ENCODE measurements around the gene TAS2R40.
A peak's percentile ranks its signal among the peaks of the same experiment; 100 is the strongest.
"Not testable (repeated sequence)": the region's sequence is repeated elsewhere in the genome, so short reads cannot be mapped to it uniquely, and the experiment has no call there.

Gene TAS2R40

DNA sequence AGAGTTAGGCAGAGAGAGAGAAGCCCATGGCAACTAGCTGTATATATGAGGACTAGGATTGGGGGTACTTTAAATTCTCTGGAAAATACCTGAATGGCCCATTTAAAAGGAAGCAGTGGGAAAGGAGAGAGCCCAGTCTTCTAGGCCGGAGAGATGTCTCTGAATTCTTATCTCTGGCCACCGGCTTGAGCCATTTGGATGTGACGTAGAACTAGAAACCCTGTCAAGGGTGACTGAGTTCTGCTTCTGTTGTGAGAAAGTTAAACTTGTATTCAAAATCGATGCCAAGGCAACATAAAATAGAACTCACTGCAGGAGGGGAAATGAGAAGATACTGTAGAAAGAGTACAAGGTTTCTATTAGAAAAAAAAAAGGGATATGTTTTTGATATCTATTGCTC is 35.1 kb downstream of the TAS2R40 start:
- DNase-seq (ENCODE audit: low read depth), result peak; percentile 22
- H3K4me3 ChIP-seq (ENCODE audit: low read depth, low read length), result no peak overlapping the region
- TF ChIP-seq, protein P1, sequence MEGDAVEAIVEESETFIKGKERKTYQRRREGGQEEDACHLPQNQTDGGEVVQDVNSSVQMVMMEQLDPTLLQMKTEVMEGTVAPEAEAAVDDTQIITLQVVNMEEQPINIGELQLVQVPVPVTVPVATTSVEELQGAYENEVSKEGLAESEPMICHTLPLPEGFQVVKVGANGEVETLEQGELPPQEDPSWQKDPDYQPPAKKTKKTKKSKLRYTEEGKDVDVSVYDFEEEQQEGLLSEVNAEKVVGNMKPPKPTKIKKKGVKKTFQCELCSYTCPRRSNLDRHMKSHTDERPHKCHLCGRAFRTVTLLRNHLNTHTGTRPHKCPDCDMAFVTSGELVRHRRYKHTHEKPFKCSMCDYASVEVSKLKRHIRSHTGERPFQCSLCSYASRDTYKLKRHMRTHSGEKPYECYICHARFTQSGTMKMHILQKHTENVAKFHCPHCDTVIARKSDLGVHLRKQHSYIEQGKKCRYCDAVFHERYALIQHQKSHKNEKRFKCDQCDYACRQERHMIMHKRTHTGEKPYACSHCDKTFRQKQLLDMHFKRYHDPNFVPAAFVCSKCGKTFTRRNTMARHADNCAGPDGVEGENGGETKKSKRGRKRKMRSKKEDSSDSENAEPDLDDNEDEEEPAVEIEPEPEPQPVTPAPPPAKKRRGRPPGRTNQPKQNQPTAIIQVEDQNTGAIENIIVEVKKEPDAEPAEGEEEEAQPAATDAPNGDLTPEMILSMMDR (IDR thresholded peaks at IDR 0.05; ENCODE audit: low read depth, low read length, missing control alignments), result no peak

DNA sequence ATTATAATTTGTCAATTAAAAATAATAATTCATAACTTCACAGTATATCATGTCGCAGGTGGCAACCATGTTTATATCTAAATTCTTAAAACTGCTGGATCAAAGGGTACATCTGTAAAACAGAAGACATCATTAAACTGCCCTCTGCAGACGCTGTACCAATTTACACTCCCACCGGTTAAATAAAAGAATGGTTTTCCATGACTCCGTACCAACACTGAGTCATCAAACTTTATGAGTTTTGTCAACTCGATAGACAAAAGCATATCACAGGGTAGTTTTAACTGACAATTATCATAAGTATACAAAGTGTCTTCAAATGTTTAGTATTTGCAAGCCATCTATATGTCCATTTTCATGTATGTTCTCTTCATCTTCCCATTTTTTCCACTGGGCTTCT is 35.7 kb downstream of the TAS2R40 start:
- DNase-seq (ENCODE audit: low read depth), result no peak
- H3K4me3 ChIP-seq (ENCODE audit: low read depth, low read length), result no peak overlapping the region
- TF ChIP-seq, protein P1 (IDR thresholded peaks at IDR 0.05; ENCODE audit: low read depth, low read length, missing control alignments), result no peak

DNA sequence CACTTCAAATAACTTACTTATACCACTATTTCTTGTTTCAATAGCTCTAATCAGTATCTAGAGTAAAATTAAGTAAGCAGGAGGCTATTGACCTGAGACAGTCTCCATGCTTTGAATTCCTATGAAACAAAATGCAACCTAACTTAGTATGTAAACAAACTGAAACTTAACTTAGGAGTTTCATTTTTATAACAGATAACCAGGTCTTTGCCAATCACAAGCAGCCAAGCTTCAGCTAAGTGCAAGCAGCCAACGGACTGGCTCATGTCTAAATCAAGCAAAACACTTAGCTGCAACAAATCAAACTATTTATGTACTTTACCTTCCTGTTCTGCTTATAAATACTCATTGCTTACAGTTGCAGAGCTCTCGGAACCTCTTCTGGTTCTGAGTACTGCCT is 37.0 kb downstream of the TAS2R40 start:
- TF ChIP-seq, protein P1 (IDR thresholded peaks at IDR 0.05; ENCODE audit: low read depth, low read length, missing control alignments), result no peak
- H3K4me3 ChIP-seq (ENCODE audit: low read depth, low read length), result no peak overlapping the region
- peak; percentile 56 for DNase-seq (ENCODE audit: low read depth)

DNA sequence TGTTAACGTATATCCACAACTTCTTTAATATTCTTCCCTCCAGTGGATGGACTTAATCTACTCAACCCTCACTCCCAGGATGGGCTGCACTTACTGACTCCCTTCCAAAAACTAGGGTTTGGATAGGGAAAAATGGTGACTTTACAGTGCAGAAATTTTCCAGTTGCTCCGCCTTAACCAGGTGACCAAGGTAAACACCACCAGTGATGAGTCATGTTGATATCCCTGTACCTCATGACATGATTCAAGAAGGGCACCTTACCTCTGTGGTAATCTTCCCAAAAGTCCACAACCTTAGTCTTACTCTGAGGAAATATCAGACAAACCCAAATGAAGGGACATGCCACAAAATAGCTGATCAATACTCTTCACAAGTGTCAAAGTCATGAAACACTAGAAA is 37.9 kb downstream of the TAS2R40 start:
- no peak for DNase-seq (ENCODE audit: low read depth)
- no peak overlapping the region for H3K4me3 ChIP-seq (ENCODE audit: low read depth, low read length)
- TF ChIP-seq, protein P1 (IDR thresholded peaks at IDR 0.05; ENCODE audit: low read depth, low read length, missing control alignments), result no peak

DNA sequence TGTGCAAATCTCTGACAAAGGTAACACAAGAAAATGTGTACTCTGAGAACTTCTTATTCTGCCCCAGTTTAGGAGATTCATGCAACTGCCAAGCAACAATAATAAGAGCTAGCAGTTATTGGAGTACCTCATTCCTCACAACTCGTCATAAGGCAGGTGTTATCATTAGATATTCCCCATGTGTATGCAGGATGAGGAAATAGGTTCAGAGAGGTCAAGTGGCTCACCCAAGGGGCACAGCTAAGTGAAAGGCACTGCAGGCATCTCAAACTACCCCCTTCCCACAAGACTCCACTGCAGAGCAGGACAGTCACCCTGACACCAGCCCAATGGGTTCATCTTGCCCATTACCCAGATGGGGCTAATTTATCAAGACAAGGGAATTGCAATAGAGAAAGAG is 40.1 kb downstream of the TAS2R40 start:
- TF ChIP-seq, protein P1 (IDR thresholded peaks at IDR 0.05; ENCODE audit: low read depth, low read length, missing control alignments), result no peak
- no peak overlapping the region for H3K4me3 ChIP-seq (ENCODE audit: low read depth, low read length)
- DNase-seq (ENCODE audit: low read depth), result no peak

DNA sequence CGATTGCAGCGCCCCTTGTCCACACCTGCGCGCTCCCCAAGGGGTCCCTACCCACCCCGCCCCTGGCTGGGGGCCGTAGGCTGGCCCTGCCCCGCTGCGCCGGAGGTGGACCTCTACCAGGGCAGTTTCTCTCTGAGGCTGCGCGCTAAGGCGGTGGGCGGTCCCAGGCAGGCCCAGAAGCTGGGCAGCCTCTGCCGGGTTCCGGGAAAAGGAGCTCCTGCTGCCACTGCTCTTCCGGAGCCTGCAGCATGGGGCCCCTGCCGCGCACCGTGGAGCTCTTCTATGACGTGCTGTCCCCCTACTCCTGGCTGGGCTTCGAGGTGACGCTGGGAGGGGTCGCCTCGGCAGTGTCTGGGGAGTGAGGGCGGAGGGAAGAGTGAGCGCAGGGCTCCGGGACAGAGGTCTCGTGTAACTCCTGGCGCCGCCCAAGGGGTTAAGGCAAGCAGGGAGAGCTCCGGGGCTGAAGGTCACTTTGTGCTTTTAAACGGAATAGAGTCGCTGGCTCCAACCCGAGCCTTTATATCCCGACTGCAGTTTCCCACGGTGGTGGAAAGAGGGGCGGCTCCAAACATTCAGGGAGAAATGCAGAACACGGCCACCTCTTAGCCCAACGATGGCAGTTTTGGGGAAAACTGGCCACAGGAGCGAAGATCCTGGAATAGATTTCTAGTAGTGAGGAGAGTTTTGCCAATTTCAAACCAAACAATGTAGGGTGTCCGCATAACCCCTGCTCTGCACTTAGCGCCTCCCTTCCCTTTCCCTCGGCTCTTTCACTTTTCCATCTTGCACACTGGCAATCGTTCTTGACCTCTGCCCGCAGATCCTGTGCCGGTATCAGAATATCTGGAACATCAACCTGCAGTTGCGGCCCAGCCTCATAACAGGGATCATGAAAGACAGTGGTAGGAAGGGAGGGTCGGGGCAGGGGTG is 41.7 kb downstream of the TAS2R40 start, which contains the start of gene GSTK1:
GSTK1 (plus strand) TSS at position 176 of the 930 bp plus-strand sequence; CDS start at position 249, 73 bp downstream.
- peak; percentile 22 for DNase-seq (ENCODE audit: low read depth)
- TF ChIP-seq, protein P1 (IDR thresholded peaks at IDR 0.05; ENCODE audit: low read depth, low read length, missing control alignments), result no peak
- peak within 1 kb of the TSS; percentile 76 for H3K4me3 ChIP-seq (ENCODE audit: low read depth, low read length)

DNA sequence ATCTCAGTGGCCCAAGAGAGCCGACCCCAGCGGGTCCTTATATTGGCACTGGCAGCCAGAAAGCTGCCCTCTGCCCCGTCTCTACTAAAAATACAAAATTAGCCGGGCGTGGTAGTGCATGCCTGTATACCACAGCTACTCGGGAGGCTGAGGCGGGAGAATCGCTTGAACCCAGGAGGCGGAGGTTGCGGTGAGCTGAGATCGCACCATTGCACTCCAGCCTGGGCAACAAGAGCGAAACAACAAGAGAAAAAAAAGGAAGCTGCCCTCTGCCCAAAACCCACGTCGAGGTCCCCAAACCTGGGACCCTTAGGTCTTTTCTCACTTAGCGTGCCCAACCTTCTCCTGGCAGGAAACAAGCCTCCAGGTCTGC is 42.3 kb downstream of the TAS2R40 start:
- peak overlapping the region; percentile 76 for H3K4me3 ChIP-seq (ENCODE audit: low read depth, low read length)
- not testable (repeated sequence) for DNase-seq (ENCODE audit: low read depth)

Data from GM12864 (cell line).